ENCODE results near the gene ENTPD5.
"Not testable (repeated sequence)": the region's sequence is repeated elsewhere in the genome, so short reads cannot be mapped to it uniquely, and the experiment has no call there.

The ENTPD5 gene

DNA sequence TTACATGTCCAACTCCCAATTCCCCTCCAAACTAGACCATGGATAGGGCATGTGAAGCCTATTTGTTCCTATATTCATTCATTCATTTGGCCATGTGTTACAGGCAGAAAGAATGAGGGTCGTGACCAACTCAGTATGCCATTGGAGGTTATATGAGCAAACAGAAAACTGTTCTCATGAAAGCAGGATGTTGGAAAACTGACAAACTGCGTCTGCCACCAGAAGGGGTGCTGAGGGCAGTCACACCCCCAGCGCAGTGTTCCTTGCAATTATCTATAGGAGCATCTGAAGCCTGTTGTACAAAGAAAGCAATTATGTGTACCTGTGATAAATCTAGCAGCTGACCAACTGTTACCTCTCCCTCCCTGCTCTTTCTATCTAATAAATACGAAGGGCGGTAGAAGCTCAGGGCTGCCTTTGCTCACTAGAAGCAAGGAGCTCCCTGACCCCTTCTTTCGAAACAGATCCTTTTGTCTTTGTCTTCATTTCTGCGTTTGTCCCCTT lies 21.1 kb downstream of the ENTPD5 start:
- Mint-ChIP-seq H3K9me3 (no peaks in the 10 kb centered on the region), H3K4me3 (no peak overlapping the region), H3K4me1 (peaks cover 19% of the 10 kb centered on the region), H3K27me3 (ENCODE audit: low read depth) (no peaks in the 10 kb centered on the region), H3K27ac (peak overlapping the region; percentile 95 to 99 (median 97)), H3K36me3 (ENCODE audit: low read depth) (peaks cover 11% of the 10 kb centered on the region)
- TF ChIP-seq, protein P1, sequence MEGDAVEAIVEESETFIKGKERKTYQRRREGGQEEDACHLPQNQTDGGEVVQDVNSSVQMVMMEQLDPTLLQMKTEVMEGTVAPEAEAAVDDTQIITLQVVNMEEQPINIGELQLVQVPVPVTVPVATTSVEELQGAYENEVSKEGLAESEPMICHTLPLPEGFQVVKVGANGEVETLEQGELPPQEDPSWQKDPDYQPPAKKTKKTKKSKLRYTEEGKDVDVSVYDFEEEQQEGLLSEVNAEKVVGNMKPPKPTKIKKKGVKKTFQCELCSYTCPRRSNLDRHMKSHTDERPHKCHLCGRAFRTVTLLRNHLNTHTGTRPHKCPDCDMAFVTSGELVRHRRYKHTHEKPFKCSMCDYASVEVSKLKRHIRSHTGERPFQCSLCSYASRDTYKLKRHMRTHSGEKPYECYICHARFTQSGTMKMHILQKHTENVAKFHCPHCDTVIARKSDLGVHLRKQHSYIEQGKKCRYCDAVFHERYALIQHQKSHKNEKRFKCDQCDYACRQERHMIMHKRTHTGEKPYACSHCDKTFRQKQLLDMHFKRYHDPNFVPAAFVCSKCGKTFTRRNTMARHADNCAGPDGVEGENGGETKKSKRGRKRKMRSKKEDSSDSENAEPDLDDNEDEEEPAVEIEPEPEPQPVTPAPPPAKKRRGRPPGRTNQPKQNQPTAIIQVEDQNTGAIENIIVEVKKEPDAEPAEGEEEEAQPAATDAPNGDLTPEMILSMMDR (IDR thresholded peaks at IDR 0.05; ENCODE audit: unreplicated experiment in 3 of 3) = no peak

DNA sequence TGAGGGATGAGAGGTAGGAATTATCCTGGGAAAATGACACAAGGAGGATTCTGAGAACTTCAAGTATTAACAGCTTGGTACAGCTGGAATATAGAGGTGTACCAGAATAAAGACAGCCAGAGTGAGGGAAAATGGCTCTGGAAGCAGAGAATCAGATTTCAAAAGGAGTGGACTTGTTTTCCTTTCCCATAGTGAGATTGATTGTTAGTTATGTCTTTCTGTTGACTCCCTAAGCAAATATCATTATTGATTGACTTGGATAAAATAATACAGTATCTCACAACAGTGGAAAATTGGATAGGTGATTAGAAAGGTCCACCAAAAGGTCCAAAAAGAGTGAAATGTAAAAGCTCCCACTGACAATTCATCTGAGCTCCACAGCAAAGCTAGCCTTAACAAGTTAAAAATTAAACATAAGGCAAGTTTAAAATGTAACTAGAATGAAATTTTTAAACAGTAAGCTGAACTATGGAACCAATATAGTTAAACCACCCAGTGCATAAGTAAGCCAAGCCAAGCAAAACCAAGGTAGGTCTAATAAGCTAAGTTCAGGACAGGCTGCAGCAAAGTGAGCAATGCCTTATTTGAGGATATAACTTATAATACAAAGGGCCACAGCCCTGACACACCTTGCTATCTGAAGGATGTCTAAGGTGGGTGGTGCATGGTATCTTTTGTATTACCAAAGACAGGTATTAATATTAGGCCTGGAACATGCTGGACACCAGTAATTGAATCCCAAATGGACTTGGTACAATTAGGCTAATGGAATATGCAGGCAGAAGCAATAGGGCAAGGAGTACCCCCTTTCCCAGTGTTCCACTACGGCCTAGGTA lies 21.8 kb downstream of the ENTPD5 start:
- peaks cover 19% of the 10 kb centered on the region for H3K4me1 Mint-ChIP-seq
- H3K36me3 Mint-ChIP-seq (ENCODE audit: low read depth) = peaks cover 6% of the 10 kb centered on the region
- H3K27ac Mint-ChIP-seq = peak overlapping the region; percentile 95 to 99 (median 97)
- TF ChIP-seq, protein P1 (IDR thresholded peaks at IDR 0.05; ENCODE audit: unreplicated experiment in 3 of 3) = no peak
- no peaks in the 10 kb centered on the region for H3K27me3 Mint-ChIP-seq (ENCODE audit: low read depth)
- peak overlapping the region in 2 of 3 experiments; percentile 23 to 33 for H3K4me3 Mint-ChIP-seq
- no peaks in the 10 kb centered on the region for H3K9me3 Mint-ChIP-seq

DNA sequence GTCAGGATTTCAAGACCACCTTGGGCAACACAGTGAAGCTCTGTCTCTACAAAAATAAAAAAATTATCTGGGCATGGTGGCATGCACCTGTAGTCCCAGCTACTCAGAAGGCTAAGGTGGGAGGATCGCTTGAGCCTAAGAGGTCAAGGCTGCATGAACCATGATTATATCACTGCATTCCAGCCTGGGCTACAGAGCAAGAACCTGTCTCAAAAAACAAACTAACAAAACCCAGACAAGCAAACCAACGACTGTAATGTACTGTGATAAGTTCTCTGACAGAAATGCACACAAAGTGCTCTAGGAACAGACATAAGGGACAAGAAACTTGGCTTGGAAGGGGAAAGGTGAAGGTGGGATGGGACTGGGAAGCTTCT lies 22.4 kb downstream of the ENTPD5 start:
- Mint-ChIP-seq H3K9me3 (no peaks in the 10 kb centered on the region), H3K27me3 (ENCODE audit: low read depth) (no peaks in the 10 kb centered on the region), H3K4me1 (peaks cover 19% of the 10 kb centered on the region), H3K4me3 (peak overlapping the region in 1 of 3 experiments; percentile 2), H3K27ac (peak overlapping the region; percentile 95 to 99 (median 97)), H3K36me3 (ENCODE audit: low read depth) (peaks cover 9% of the 10 kb centered on the region)
- TF ChIP-seq, protein P1 (IDR thresholded peaks at IDR 0.05; ENCODE audit: unreplicated experiment in 3 of 3) = no peak

GRCh38 chr14:73995977-73996378 lies 23.1 kb downstream of the ENTPD5 start:
- Mint-ChIP-seq H3K4me3 (peak overlapping the region; percentile 61 to 83 (median 74)), H3K27me3 (ENCODE audit: low read depth) (no peaks in the 10 kb centered on the region), H3K27ac (peak overlapping the region; percentile 95 to 99 (median 97)), H3K36me3 (ENCODE audit: low read depth) (peaks cover 9% of the 10 kb centered on the region), H3K4me1 (peaks cover 19% of the 10 kb centered on the region), H3K9me3 (no peaks in the 10 kb centered on the region)
- TF ChIP-seq, protein P1 (IDR thresholded peaks at IDR 0.05; ENCODE audit: unreplicated experiment in 3 of 3) = no peak

DNA sequence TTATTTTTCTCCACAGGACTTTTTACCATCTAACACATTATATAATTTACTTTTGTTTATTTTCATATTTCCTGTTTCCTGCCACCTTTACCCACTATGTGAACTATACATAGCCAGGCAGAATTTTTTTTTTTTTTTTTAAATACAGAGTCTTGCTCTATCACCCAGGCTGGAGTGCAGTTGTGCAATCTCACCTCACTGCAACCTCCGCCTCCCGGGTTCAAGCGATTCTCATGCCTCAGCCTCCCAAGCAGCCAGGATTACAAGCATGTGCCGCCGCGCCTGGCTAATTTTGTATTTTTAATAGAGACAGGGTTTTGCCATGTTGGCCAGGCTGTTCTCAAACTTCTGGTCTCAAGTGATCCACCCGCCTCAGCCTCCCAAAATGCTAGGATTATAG lies 24.2 kb downstream of the ENTPD5 start:
- Mint-ChIP-seq H3K4me3 (peak overlapping the region in 1 of 3 experiments; percentile 46), H3K4me1 (peaks cover 19% of the 10 kb centered on the region), H3K27ac (peak overlapping the region; percentile 95 to 99 (median 97))
- not testable (repeated sequence) for H3K9me3 Mint-ChIP-seq; H3K27me3 Mint-ChIP-seq (ENCODE audit: low read depth); H3K36me3 Mint-ChIP-seq (ENCODE audit: low read depth)

DNA sequence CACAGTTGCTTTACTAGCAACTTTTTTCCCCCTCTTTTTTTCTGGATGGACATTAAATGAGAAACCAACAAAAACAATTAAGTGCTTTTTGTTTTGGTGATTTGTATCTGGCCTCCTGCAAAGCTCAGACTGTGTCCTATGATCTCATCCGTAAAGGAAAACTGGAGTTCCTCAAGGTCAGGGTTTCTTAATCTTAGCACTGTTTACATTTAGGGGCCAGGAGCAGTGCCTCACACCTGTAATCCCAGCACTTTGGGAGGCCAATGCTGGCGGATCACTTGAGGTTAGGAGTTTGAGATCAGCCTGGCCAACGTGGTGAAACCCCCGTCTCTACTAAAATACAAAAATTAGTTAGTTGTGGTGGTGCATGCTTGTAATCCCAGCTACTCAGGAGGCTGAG lies 28.0 kb downstream of the ENTPD5 start:
- peaks cover 6% of the 10 kb centered on the region for H3K4me1 Mint-ChIP-seq
- TF ChIP-seq, protein P1 (IDR thresholded peaks at IDR 0.05; ENCODE audit: unreplicated experiment in 3 of 3) = no peak
- peak overlapping the region in 1 of 3 experiments; percentile 75 for H3K27ac Mint-ChIP-seq
- no peaks in the 10 kb centered on the region for H3K9me3 Mint-ChIP-seq
- H3K27me3 Mint-ChIP-seq (ENCODE audit: low read depth) = no peaks in the 10 kb centered on the region
- H3K4me3 Mint-ChIP-seq = no peak overlapping the region
- peaks cover 22% of the 10 kb centered on the region for H3K36me3 Mint-ChIP-seq (ENCODE audit: low read depth)

GRCh38 chr14:73988656-73989055 lies 30.4 kb downstream of the ENTPD5 start:
- peaks cover 29% of the 10 kb centered on the region for H3K36me3 Mint-ChIP-seq (ENCODE audit: low read depth)
- not testable (repeated sequence) for H3K9me3 Mint-ChIP-seq; H3K4me1 Mint-ChIP-seq; H3K27ac Mint-ChIP-seq; H3K27me3 Mint-ChIP-seq (ENCODE audit: low read depth); H3K4me3 Mint-ChIP-seq
